GM19043 (cell line): Measurements from ENCODE around the gene RBBP8NL.

Experiments used
- ATAC-seq: cut with Tn5 transposase; IDR thresholded peaks from one replicate; pipeline ENCODE4 v1.9.1; 2021; ENCODE audit warnings: low read depth; ENCODE audit not compliant: unreplicated experiment

RBBP8NL gene

DNA sequence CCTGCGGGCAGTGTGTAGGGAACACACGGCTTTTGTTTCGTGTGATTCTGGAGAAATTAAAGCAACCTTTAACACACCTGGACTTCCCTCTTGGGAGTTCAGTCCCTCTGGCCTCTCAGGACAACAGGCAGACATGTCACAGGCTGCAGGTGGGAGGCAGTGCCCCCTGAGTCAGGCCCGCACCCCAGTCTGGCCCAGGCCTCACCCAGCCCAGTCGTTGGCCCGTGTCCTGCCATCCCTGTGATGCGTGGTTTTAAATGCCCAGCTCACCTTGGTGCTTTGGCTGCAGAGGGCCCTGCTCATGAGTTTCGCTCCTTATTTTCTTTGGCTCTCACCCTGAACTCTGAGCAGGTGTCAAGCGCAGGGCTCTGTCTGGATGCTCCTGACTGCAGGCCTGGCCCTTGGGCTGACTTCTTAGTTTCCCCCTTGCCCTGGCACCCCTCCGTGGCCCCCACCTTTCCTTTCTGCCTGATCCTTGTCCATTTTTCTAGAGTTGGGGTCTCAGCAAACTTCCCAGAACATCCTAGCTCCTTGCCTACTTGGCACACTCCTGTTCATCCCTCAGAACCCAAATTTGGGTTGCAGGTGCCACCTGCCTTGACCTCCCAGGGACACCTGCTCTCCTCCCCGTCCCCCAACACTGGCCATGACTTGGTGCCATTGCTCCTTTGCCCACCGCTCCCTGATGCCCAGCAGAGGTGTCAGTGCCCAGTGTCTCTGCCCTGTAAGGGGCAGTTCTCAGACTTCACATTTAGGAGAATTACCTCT is 18.1 kb downstream of the RBBP8NL start:
- no peak for ATAC-seq

DNA sequence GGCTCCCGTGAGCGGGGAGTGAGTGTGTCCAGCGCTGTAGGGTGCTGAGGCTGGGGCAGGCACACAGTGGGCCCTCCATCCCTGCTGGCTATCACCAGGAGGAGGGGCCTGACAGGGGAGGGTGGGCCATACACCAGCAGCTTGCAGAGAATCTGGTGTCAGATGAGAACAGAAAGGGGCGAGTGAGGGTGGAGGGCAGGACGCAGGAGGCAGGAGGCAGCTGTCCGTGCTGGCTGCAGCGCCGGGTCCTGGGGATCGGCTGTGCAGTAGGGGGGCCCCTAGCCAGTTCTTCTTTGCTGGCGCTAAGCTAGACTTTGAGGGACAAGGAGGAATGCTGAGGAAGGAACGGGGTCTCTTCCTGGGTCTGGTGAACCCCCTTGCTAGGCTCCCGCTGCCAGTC is 18.7 kb downstream of the RBBP8NL start:
- no peak for ATAC-seq

DNA sequence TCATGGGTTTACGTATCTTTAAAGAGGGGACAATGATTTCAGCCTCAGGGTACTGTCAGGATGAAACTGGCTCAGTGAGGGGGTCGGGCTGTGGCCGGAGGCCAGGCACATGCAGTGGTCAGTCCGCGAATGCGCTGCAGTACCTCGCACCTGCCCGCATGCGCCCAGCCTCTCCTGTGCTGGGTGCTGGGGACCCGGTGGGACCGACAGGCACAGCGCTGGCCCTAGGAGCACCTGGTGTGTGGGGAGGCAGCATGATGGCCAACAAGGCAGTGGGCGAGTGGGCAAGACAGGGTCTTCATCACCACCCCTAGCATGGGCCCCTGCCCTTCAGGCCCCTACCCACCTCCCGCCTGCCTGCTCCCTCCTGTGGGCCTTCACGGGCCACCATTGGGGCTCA is 19.3 kb downstream of the RBBP8NL start:
- no peak for ATAC-seq

DNA sequence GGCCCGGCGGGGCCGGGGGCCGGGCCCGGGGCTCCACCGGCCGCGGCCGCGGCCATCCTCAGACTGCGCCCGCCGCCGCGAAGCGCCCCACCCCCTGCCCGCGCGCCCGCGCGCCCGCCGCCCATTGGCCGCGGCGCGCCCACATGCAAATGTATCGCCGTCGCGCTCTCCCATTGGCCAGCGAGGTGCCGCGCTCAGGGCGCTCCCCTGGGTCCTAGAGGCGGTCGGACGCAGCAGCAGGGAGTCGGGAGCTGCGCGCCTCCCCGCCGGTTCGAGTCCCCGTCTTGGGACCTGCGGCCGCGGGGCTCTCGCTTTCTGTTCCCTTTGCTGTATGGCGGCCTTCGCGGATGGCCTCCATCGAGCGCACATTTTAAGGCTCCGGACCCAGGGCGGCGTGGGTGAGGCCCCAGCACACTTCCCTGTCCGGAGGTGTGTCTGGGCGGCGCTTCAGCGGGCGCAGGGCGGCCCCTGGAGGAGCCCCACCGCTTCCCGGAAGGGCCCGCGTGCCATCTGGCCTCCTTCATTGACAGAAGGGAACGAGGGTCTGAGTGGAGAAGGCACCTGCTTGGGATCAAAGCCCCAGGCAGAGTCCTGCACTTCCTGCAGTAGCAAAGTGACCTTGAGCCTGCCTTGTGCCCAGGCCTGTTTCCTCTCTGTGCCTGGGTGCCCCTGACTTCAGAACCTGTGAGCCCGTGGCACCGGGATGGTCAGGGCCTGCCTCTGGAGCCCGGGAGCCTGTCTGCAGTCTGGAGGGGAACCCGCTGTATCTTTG is 19.9 kb downstream of the RBBP8NL start, which contains the start of gene CABLES2:
Gene CABLES2 (minus strand): TSS at position 65 of the 772 bp plus-strand sequence. CDS start 9 bp downstream, at position 56.
- ATAC-seq: peak; percentile 87

GRCh38 chr20:62406635-62407176 is 20.6 kb downstream of the RBBP8NL start:
- no peak for ATAC-seq

GRCh38 chr20:62405981-62406513 is 21.3 kb downstream of the RBBP8NL start:
- ATAC-seq: no peak

GRCh38 chr20:62405108-62405980 is 22.0 kb downstream of the RBBP8NL start:
- ATAC-seq: no peak

- ATAC-seq: no peak
These were observed 22.6 kb downstream of the RBBP8NL start for GRCh38 chr20:62404761-62405107.

DNA sequence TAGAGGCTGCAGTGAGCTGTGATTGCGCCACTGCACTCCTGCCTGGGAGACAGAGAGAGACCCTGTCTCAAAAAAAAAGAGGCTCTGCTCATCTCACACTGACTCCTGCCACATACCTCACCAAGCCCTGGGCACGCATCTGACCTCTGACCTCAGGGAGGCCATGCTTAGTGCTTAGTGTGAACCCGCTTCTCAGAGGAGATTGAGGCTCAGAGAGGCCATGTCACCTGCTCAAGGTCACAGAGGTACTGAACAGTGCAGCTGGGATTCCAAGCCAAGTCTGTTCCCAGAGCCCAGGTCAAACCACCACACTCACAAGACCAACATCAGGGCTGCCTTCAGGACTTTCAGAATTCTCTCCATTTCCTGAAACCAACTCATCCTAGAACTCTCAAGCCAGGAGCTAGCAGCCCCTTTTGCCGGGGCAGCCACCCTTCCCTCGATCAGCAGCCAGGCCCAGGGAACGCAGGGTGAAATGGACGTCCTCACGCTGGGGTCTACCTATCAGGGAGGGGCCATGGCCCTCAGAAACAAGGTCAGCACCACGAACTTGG is 23.1 kb downstream of the RBBP8NL start:
- no peak for ATAC-seq

DNA sequence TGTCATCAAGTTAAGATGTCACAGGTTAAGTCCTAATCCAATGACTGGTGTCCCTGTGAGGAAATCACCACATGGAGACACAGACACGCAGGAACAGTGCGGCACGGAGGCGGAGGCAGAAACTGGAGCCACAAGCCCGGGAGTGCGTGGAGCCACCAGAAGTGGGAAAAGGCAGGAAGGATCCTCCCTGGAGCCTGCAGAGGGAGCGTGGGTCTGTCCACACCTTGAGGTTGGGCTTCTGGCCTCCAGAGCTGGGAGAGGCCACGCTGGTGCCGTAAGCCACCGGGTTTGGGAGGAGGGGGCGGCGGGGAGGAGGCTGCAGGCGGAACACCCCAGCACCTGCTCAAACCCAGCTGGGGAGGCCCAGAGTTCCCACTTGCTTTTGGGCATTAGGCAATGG is 24.0 kb downstream of the RBBP8NL start:
- ATAC-seq: no peak

- no peak for ATAC-seq
These were observed 24.7 kb downstream of the RBBP8NL start for GRCh38 chr20:62402456-62403150.

GRCh38 chr20:62401331-62401779 is 26.0 kb downstream of the RBBP8NL start:
- no peak for ATAC-seq

GRCh38 chr20:62400541-62400940 is 26.8 kb downstream of the RBBP8NL start:
- ATAC-seq: no peak

DNA sequence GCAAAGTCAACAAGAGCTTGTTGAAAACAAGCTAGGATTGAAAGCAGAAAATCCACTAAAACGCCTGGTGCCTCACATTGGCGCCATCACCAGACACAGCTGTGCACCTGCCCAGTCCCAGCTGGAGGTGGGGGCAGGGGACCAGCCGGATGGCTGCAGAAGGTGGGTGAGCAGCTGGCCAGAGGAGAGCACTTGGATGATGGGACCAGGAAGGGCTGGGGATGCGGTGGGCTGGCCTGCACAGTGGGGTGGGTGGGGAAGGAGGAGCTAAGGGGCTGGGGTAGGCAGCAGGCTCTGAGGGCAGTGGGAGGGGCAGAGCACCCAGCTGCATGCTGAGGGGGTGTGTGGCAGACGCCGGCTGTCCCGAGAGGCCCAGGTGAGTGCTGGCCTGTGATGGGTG is 27.3 kb downstream of the RBBP8NL start:
- no peak for ATAC-seq

DNA sequence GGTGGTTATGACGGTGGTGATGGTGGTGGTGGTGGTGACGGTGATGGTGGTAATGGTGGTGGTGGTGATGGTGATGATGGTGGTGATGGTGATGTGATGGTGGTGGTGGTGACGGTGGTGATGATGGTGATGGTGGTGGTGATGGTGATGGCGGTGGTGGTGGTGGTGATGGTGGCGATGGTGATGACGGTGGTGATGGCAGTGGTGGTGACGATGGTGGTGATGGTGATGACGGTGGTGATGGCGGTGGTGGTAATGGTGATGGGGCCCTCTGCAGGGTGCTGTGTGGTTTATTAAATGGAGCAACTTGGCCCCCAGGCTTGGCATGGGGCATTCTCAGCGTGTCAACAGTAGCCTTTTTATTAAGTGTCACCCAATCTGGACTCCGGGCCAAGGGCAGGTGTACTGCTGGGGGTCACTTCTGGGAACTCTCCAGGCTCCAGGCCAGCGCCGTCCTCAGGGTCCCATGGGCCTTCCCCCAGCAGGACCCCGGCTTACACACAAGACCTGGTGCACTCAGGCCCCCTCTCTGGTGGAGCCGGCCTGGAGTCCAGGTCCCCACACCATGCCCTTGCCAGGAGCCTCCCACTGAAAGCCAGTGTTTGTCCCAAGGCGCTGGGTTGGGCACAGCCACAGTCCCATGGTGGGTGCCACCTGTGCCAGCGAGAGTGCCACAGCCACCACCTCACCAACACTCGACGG is 29.1 kb downstream of the RBBP8NL start:
- no peak for ATAC-seq

- ATAC-seq: no peak
These were observed 30.7 kb downstream of the RBBP8NL start for GRCh38 chr20:62396367-62397239.

DNA sequence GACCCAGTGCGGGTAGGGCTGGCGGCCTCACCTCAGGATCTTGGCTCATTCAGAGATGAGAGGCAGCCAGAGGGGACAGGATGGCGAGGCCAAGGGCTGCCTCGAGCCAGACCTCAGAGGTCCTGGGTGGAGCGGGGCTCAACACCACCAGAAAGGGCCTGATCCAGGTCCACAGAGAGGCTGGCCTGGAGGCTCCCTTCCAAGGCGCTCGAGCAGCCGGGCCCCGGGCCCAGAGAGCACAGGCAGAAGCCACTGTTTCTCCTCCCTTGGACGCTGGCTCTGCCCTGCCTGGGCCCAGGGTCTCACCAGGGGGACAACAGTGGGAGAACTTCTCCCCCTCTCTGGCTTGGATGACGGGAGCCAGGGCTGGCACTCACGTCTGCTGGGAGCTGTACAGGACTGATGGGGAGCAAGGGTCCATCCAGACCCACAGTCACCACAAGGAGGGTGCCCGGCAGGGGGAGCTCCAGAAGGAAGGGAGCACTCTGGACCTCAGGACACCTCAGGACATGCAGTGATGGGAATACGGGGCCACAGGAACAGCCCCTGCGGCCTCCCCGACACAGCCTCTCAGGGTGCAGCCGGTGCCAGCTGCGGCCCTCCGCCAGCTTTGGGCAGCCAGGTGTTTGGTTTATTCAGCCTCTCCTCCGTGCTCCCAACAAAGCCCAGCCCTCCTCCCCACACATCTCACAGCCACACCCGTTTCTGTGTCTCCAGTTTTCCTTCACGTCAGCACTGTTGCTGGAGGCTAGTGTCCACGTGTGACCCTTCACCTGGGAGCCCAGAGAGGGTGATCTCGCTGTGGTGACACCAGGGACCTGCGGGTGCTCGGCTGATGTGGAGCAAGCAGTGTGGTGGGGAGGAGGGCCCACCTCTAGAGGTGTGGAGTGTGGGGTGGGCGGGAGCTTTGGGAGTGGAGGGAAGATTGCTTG is 31.8 kb downstream of the RBBP8NL start:
- no peak for ATAC-seq
